Nephron progenitor cell (in vitro differentiated cells): Measurements from ENCODE around the gene COX6B1.

Source experiments
- DNase-seq: peaks from one replicate; pipeline ENCODE4 v3.0.0; 2021
- H3K27ac Mint-ChIP-seq: 2 replicates; pipeline ENCODE4 v1.8.0; 2021; ENCODE audit warnings: mild to moderate bottlenecking, moderate library complexity, mixed read lengths
- H3K27me3 Mint-ChIP-seq: 2 replicates; pipeline ENCODE4 v1.8.0; 2021; ENCODE audit warnings: mild to moderate bottlenecking, low read depth, mixed read lengths; ENCODE audit not compliant: poor library complexity
- H3K36me3 Mint-ChIP-seq: 2 replicates; pipeline ENCODE4 v1.8.0; 2021; ENCODE audit warnings: low read depth, mixed read lengths
- H3K4me1 Mint-ChIP-seq: 2 replicates; pipeline ENCODE4 v1.8.0; 2021; ENCODE audit warnings: mixed read lengths
- H3K4me3 Mint-ChIP-seq: 2 replicates; pipeline ENCODE4 v1.8.0; 2021; ENCODE audit warnings: mild to moderate bottlenecking, moderate library complexity, mixed read lengths
- H3K9me3 Mint-ChIP-seq: 2 replicates; pipeline ENCODE4 v1.8.0; 2021; ENCODE audit warnings: mild to moderate bottlenecking, moderate library complexity, mixed read lengths
- CTCF ChIP-seq: fragments of 200-600 bp; sonication (generic); IDR thresholded peaks from 2 replicates; pipeline ENCODE4 v1.5.0; 2021; ENCODE audit warnings: antibody characterized with exemption

COX6B1 gene

GRCh38 chr19:35666251-35666913 is 18.3 kb downstream of the COX6B1 start, which contains the start of gene UPK1A:
Gene UPK1A, plus strand, starts transcription at chr19:35666517. Its CDS starts 296 bp downstream, at chr19:35666813.
- no peak for TF ChIP-seq CTCF
- H3K27me3 Mint-ChIP-seq = peaks cover 33% of the 10 kb centered on the region
- H3K36me3 Mint-ChIP-seq = peaks cover 28% of the 10 kb centered on the region
- no peaks in the 10 kb centered on the region for H3K4me1 Mint-ChIP-seq
- H3K9me3 Mint-ChIP-seq = no peaks in the 10 kb centered on the region
- no peak within 1 kb of the TSS for H3K27ac Mint-ChIP-seq
- no peak for DNase-seq
- H3K4me3 Mint-ChIP-seq = no peak within 1 kb of the TSS

DNA sequence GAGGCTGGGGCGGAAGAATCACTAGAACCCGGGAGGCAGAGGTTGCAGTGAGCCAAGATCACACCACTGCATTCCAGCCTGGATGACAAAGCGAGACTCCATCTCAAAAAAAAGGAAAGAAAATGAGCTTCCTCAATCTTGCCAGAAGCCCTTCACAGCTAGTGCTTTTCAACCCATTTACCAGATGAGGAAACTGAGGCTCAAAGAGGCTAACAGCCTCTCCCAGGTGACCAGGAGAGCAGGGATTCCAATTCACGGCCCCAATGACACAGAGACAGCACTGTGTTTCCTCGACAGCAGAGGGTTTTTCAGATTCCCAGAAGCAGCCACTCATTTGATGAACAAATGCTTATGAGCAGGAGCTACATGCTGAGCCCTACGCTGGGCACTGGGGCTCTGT is 21.4 kb downstream of the COX6B1 start:
- H3K4me1 Mint-ChIP-seq = no peaks in the 10 kb centered on the region
- DNase-seq = no peak
- no peaks in the 10 kb centered on the region for H3K9me3 Mint-ChIP-seq
- peaks cover 5% of the 10 kb centered on the region for H3K36me3 Mint-ChIP-seq
- H3K27me3 Mint-ChIP-seq = peaks cover 62% of the 10 kb centered on the region
- no peak overlapping the region for H3K4me3 Mint-ChIP-seq
- H3K27ac Mint-ChIP-seq = no peak overlapping the region
- TF ChIP-seq CTCF = no peak

- TF ChIP-seq CTCF = no peak
- no peak for DNase-seq
- H3K27me3 Mint-ChIP-seq = peaks cover 66% of the 10 kb centered on the region
- no peaks in the 10 kb centered on the region for H3K4me1 Mint-ChIP-seq
- H3K9me3 Mint-ChIP-seq = no peaks in the 10 kb centered on the region
- H3K27ac Mint-ChIP-seq = no peak overlapping the region
- no peak overlapping the region for H3K4me3 Mint-ChIP-seq
- peaks cover 5% of the 10 kb centered on the region for H3K36me3 Mint-ChIP-seq
These were observed 21.9 kb downstream of the COX6B1 start for GRCh38 chr19:35669974-35670373.

- H3K9me3 Mint-ChIP-seq = no peaks in the 10 kb centered on the region
- H3K36me3 Mint-ChIP-seq = no peaks in the 10 kb centered on the region
- H3K27ac Mint-ChIP-seq = no peak overlapping the region
- H3K4me1 Mint-ChIP-seq = no peaks in the 10 kb centered on the region
- no peak for DNase-seq
- H3K4me3 Mint-ChIP-seq = no peak overlapping the region
- no peak for TF ChIP-seq CTCF
- H3K27me3 Mint-ChIP-seq = peaks cover 73% of the 10 kb centered on the region
These were observed 22.6 kb downstream of the COX6B1 start for GRCh38 chr19:35670686-35671085.

- H3K36me3 Mint-ChIP-seq = no peaks in the 10 kb centered on the region
- no peak for TF ChIP-seq CTCF
- peaks cover 84% of the 10 kb centered on the region for H3K27me3 Mint-ChIP-seq
- DNase-seq = no peak
- H3K4me3 Mint-ChIP-seq = no peak overlapping the region
- no peaks in the 10 kb centered on the region for H3K4me1 Mint-ChIP-seq
- H3K27ac Mint-ChIP-seq = no peak overlapping the region
- no peaks in the 10 kb centered on the region for H3K9me3 Mint-ChIP-seq
These were observed 23.7 kb downstream of the COX6B1 start for GRCh38 chr19:35671818-35672217.
